ENCODE data around the gene TTC9. TPM values are rescaled to one million over a fixed set of nuclear protein-coding genes. Genes with fewer than 3 reads are reported as not detected.
A peak's percentile ranks its signal among the peaks of the same experiment; 100 is the strongest.

The TTC9 gene
- total RNA-seq = 11.1 TPM

DNA sequence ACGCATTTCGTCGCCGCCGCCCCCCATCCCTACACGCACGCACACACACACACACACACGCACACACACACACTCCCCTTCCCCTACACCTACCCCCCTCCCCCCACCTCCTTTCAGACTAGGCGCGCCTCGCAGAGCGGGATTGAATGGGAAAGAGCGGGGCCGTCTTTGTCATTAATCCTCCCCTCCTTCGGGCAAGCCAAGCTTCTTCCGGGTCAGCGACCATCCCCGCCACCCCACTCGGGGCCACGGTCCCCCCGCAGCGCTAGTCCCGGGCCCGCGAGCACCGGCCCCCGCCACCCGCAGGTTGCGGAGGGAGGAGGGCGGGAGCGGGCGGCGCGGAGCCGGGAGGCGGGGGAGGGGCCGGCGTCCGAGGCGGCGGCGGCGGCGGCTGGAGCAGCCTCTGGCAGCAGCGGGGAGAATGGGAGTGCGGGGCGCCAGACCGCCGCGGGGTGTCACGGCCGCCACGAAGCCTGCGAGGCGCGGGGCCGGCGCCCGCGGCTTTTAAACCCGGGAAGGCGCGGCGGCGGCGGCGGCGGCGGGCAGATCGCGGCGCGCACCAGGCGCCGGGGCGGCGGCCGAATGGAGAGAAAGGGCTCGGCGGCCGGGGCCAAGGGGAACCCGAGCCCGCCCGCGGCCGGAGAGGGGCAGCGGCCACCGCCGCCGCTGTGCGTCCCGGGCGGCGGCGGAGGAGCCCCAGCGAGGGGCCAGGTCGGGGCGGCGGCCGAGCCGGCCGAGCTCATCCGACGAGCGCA is at the start of gene TTC9:
Gene TTC9 (plus strand): TSS at position 369 of the 755 bp plus-strand sequence. CDS start 214 bp downstream, at position 583.
- DNase-seq (ENCODE audit: low spot score) (no peak), ATAC-seq (no peak)
- intact Hi-C loops (cut with DNase I) = no loop called here

DNA sequence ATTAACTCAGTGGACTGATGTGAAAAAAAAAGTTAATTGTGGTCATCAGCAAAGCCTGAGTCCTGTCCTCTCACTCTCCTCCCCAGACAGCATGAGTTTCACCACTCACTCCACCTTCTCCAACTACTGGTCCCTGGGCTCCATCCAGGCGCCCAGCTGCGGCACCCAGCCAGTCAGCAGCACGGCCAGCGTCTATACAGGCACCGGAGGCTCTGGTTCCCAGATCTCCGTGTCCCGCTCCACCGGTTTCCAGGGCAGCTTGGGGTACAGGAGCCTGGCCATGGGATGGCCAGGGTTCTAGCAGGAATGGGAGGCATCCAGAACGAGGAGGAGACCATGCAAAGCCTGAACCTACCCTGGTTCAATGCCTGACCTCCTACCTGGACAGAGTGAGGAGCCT is 47.3 kb upstream of the TTC9 start:
- no peak for DNase-seq (ENCODE audit: low spot score)
- intact Hi-C loops (cut with DNase I) = no loop called here
- no peak for ATAC-seq

DNA sequence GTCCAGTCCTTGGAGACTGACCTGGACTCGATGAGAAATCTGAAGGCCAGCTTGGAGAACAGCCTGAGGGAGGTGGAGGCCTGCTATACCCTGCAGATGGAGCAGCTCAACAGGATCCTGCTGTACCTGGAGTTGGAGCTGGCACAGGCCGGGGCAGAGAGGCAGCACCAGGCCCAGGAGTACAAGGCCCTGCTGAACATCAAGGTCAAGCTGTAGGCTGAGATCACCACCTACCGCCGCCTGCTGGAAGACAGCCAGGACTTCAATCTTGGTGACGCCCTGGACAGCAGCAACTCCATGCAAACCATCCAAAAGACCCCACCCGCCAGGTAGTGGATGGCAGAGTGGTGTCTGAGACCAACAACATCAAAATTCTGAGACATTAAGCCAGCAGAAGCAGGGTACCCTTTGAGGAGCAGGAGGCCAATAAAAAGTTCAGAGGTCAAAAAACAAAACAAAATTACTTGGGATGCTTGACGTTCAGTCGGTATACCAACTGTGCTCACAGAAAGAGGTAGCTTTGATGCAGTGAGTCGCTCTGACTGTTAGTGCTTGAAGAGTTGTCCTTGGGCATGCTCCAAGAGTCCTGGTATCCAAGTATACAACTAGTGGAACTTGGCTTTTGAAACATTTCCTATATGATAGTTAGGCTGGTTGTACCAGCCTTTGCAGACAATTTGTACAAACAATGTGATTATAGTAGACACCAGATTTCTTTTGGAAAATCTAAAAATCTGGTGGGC is 46.1 kb upstream of the TTC9 start:
- intact Hi-C loops (cut with DNase I) = no loop called here

DNA sequence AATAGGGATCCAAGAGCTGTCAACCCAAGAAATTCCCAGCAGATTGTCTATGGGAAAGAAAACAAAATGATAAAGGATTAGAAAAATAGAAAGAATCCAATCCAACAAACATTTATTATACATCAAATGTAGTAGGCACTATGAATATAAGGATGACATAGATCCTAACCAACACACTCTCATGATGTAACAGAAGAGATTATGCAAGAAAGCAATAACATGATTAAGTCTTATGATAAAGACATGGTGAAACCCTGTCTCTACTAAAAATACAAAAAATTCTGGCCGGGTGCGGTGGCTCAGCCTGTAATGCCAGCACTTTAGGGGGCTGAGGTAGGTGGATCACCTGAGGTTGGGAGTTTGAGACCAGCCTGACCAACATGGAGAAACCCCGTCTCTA is 44.0 kb upstream of the TTC9 start:
- ATAC-seq (no peak), DNase-seq (ENCODE audit: low spot score) (no peak)
- intact Hi-C loops (cut with DNase I) = no loop called here

More for the DNA sequence above, 46.1 kb upstream of the TTC9 start:
- ATAC-seq (no peak), DNase-seq (ENCODE audit: low spot score) (no peak)

DNA sequence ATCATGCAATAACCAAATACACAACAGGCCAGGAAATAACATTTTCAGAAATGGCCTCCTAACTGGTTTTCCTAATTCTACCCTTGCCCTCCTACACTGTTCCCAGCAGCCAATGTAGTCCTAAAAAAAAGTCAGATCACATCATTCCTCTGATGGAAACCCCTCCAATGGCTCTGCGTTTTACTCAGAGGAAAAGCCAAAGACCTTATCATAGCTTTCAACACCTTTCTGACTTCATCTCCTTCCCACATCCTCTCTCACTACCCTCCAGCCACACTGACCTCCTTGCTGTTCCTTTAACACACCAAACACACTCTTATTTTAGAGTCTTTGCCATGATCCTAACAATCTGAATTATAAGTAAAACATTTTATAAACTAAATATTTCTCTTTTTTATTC is 42.4 kb upstream of the TTC9 start:
- no peak for DNase-seq (ENCODE audit: low spot score)
- intact Hi-C loops (cut with DNase I) = no loop called here
- no peak for ATAC-seq

DNA sequence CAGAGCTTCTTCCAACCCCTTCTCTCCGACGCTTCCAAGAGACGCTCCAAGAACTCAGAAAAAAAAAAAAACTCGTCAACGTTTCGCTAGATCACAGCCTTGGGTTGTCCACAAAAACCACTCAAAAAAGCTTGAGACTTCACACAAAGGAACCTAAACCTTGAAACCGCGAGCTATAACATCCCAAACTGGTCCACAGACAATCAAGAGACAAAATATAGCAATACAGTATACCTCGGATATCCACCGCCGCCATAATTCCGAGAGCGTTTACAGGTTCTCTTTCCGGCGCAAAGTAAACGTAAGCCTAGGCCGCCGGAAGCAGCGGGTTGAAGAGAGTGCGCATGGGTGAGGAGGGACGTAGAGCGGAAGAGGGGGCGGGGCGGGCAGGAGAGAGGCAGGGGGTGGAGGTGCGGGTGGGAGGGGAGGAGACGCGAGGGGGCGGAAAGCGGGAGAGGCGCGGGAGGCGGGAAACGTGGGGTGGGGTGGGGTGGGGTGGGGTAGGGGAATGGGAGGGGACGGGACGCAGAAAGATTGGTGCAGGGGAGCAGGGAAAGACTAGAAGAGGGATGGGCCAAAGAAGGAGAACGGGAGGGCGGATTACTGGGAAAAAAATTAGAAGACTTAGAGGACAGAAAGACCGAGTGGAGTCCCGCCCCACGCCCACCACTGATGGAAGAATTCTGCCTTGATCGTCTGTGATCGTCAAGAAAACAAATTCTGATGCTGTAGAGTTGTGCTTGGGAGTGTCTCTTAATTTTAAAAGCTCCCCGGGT is 41.1 kb upstream of the TTC9 start, which contains the start of gene MED6:
Gene MED6 (minus strand): TSS at position 274 of the 776 bp plus-strand sequence. CDS start 18 bp downstream, at position 256.
- ATAC-seq (peak; percentile 100), DNase-seq (ENCODE audit: low spot score) (peak; percentile 95)
- intact Hi-C loops (cut with DNase I) = no loop called here

DNA sequence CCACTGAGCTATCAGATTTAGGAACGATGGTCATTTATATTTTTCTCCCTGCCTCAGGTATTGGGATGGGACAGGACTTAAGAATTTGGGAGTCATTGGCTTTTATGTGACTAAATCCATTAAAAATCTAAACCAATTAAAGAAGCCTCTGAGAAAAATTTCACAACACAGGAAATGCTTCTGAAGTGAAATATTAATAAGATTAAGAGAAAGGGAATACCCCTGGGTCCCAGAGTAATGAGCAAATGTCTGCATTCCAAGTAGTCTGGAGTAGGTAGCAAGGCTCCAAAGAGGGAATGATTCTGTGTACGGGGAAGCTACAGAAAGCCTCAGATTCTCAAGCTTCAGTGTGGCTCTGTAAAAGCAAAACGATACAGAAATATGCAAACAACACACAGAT is 40.6 kb upstream of the TTC9 start:
- peak; percentile 14 for ATAC-seq
- no peak for DNase-seq (ENCODE audit: low spot score)
- intact Hi-C loops (cut with DNase I) = no loop called here

DNA sequence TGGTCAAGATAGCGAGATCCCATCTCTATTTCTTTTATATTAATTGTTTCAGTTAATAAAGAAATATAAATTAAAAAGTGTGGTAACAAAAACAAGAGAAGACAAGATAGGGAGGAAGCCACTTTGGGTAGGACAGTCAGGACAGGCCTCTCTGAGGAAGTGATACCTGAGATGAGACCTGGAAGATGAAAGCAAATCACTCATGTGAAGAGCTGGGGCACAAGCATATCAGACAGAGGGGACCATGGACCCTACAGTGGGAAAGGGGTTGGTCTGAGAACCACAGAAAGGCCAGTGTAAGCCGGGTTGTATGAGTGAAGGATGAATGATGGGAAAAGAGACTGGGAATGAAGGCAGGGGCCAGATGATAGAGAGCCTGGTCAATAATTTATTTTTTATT is 39.5 kb upstream of the TTC9 start:
- ATAC-seq (no peak), DNase-seq (ENCODE audit: low spot score) (no peak)
- intact Hi-C loops (cut with DNase I) = no loop called here

DNA sequence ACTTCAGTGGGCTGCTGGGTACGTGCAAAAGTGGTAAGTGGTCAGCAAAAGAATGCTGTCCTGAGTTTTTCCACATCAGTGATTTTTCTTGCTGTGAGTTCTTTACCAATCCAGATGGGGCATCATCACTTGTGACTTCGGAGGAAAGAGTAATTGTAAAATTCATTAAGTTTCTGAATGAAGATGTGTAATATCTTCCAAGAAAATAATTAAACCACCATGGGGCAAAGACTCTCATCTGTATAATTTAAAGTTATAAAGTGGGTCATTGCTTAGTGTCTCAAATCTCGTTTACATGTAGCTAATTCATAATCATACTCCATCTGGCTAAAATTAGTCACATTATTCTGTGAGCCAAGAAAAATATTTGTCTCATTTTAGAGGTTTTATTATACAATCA is 30.5 kb upstream of the TTC9 start:
- intact Hi-C loops (cut with DNase I) = no loop called here
- DNase-seq (ENCODE audit: low spot score) (no peak), ATAC-seq (no peak)

DNA sequence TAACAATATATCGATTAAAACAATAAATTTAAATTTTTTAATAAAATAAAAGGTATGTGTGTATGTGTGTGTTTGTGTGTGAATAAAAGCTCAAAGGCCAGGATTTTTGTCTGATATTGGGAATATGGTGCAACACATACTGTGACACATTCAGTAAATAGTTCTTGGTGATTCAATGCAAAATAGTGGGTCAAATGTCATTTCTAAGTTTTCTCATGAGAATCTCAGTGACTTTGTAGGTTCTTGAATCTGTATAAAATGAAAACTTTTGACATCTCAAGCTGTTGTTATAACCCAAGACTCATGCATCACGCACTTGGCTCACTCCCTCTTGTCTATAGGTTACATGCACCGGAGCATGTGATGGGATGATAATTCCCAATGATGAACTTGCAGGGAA is 25.1 kb upstream of the TTC9 start:
- ATAC-seq (no peak), DNase-seq (ENCODE audit: low spot score) (no peak)
- intact Hi-C loops (cut with DNase I) = no loop called here

DNA sequence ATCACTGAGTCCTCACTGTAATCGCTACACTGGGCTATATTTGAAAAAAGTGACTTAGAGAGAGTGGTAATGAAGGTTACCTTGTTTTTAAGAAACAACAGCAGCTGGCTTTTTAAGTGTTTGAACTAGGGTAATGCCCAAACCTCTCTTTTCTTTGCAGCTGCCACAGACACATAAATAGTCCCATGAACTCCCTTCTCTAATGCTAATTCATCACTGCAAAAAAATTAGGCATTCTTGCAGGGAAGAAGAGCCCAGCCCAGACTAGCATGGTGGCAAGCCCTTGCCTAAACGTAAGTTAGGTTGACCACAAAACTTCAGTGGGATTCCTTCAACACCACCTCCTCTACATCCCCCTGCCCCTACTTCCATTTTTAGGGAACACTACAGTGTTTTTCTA is 23.4 kb upstream of the TTC9 start:
- ATAC-seq (no peak), DNase-seq (ENCODE audit: low spot score) (no peak)
- intact Hi-C loops (cut with DNase I) = no loop called here

DNA sequence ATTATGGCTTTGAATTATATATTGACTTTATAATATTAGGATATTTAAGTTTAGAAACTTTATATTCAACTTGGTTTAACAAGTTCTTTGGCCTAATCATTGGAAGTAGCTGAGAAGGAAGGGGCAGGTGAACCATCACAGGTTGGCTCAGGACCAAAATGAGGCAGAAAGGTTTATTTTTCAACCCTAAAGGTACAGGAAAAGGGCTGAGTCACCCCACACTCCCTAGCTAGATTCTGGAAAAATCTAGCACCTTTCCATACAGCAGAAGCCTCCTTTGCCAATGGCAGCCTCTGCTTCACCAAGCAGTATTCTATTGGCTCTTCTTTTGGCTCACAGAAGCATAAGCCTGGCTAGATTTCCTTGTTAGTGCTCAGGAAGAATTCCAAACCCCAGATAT is 22.0 kb upstream of the TTC9 start:
- no peak for ATAC-seq
- intact Hi-C loops (cut with DNase I) = loop anchor here (5.0 kb wide), 1 partner anchor 98 kb away; no protein-coding TSS in a partner anchor
- DNase-seq (ENCODE audit: low spot score) = no peak

DNA sequence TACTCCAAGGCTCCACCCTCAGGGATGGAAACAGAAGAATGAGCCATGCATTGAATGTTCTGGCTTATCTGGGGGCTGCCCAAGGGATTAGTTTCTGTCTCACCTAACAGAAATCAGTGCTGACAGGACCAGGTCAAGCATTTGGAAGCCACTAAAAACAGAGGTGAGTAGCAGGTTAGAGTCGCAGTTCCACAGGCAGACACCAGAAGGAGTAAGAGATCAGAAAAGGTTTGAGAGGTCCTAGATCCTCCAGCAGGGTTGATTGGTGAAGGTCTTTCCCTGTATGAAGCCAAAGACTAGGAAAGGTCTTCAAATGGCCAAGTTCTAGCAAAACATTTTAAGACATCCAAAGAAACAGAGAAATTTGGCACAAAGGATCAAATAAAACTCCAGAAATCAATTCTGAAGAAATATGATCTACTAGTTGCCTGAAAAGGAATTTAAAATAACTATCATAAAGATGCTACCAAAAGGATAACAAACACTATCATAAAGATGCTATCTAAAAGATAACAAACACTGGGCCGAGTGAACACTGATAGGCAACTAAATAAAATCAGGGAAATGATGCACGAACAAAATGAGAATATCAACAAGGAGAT is 19.5 kb upstream of the TTC9 start:
- DNase-seq (ENCODE audit: low spot score) (no peak), ATAC-seq (no peak)
- intact Hi-C loops (cut with DNase I) = loop anchor here (5.0 kb wide), 1 partner anchor 95 kb away; no protein-coding TSS in a partner anchor

DNA sequence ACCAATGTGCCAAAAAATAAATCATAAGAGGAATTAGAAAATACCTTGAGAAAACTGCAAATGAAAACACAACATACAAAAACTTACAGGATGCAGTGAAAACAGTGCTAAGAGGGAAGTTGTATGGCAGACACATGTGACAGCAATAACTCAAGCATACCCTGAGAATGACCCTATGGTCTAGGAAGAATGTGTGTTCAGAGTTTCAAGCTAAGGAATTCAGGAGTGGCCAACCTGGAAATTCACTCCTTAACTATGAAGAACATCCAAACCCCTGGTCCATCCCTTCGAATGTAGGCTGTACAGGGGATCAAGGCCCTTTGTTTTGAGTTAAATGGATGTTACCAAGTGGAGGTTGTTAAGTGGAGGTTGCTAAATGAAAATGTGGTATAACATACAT is 16.7 kb upstream of the TTC9 start:
- no peak for DNase-seq (ENCODE audit: low spot score)
- intact Hi-C loops (cut with DNase I) = loop anchor here (5.0 kb wide), 1 partner anchor 92 kb away; no protein-coding TSS in a partner anchor
- ATAC-seq = no peak

DNA sequence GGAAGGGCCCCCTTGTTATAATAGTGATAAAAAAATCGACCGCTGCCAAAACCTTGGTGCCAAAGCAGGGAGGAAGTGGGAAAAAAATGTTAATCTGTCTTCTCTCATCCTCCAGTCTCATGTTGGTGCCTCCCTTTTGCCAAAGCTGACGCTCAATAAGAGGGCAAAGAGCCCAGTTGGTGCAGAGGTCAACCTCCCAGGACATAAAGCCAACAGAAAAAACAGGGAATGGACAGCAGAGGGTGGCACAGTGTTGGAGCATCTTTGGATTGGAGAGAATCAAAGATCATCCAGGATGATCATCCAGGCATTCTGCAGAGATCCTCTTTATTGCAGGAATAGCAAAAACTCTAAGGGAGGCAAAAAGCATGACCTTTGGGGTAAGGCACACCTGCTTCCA is 9.8 kb upstream of the TTC9 start:
- DNase-seq (ENCODE audit: low spot score) (no peak), ATAC-seq (no peak)
- intact Hi-C loops (cut with DNase I) = no loop called here

DNA sequence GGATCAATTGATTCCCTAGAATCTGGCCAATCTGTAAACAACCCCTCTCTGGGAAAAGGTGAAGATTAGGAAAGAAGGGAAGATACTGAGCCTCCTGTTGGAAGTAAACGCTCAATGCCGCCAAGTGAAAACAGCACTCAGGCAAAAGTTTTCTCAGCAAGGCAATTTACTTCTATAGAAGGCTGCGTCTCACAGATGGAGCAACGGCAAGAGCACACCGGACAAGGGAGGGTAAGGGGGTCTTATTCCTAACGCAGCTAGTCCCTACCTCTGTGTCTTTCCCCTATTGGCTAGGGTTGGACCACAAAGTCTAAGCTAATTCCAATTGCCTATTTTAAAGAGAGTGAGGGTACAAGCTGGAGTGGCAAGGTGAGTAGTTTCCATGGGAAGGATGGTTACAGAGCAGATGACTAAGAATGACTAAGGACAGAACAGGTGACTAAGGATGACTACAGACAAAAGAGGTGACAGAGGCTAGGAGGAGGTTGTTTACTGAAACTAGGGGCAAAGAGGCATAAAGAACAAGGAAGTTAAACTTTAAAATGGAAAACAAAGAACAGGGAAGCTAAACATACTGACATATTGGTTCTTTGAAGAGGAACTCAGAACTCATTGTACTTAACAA is 5.6 kb upstream of the TTC9 start:
- intact Hi-C loops (cut with DNase I) = no loop called here
- DNase-seq (ENCODE audit: low spot score) (no peak), ATAC-seq (no peak)

DNA sequence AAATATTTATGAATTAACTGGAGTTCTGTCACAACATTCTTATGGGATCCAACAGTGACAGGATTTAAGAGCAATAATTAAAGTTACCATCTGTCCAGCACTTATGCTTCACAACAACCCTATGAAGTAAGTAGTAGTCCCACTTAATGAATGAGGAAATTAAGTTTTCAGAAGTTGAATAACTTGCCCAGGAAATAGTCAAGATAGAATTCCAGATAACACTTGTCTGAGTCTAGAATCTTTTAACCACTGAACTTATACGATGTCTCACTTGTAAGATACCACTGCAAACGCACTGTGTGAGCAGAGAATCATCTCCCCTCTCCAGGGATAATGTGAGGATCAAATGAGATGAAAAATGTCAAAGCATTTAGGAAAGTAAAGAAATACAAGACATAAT is 3.3 kb upstream of the TTC9 start:
- ATAC-seq (no peak), DNase-seq (ENCODE audit: low spot score) (no peak)
- intact Hi-C loops (cut with DNase I) = no loop called here

DNA sequence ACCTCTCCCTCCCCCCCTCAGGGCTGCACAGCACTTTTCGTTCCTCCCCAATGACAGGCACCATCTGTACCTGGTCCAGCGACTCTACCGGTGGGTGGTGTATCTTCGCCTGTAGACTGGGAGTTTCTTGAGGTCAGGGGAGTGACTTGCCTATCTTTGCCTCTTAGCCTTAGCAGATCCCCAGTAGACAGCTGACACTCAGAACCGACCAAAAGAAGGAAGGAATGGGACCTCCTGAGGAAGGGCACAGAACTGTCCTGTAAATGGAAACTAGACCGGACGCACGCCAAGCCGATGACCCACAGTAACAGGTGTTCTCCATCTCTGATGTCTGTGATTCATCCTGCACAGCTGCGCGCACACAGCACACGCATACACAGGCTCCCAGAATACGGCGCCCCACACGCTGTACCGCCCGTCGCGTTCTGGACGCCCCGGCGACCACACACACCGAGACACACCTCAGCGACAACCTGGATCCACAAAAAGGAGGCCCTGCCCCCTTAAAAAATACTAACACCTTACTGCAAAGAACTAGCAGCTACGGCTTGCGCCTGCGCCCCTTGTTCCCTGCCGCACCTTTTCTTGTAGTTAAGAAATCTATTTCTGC is 673 bp upstream of the TTC9 start:
- intact Hi-C loops (cut with DNase I) = no loop called here
- DNase-seq (ENCODE audit: low spot score) = no peak
- peak; percentile 49 for ATAC-seq

All from sciatic nerve (tissue), 2 donors.